ENCODE data around the gene C3orf18. TPM values are rescaled to one million over a fixed set of nuclear protein-coding genes. Genes with fewer than 3 reads are reported as not detected.

The C3orf18 gene
- total RNA-seq, 1 experiment from 2014 or later, result 7.1 TPM

DNA sequence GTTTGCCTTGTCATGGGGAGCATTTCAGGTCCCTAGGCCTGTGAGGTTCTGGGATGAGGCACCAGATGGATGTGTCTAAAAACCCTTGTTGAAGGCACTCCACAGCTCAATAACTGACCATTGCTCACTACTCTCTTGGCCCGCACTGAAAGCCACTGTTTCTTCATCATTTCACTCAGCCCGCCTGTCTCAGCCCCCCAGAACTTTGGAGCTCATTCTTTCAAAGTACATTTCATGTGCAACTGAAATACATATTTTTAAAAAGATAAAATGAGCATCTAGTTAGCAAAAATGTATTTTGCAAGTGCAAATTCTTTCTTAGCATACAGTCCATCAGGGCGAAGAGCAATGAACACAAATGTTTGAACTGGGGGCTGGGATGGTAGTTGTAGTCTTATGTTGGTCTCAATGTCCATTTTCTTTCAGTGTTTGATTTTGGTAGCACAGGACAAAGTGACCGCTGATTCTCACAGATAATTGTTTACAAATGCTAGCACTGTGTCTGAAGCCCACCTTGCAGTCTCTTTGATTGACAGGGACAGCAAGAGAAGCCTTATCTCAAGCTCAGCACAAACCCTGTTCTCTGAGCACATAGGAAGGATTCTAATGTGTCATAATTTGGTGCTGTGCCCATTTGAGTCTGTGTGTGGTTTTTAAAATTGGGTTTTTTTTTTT lies 21.3 kb upstream of the C3orf18 start:
- H3K4ac ChIP-seq (ENCODE audit: low read depth, low read length), result no peak overlapping the region
- no peak overlapping the region for H3K9ac ChIP-seq (ENCODE audit: extremely low read depth, insufficient read length, low read length)
- H2AFZ ChIP-seq (ENCODE audit: low read length), result no peak overlapping the region
- H2AK5ac ChIP-seq (ENCODE audit: insufficient read length, low read length), result no peak overlapping the region
- TF ChIP-seq, protein P1, sequence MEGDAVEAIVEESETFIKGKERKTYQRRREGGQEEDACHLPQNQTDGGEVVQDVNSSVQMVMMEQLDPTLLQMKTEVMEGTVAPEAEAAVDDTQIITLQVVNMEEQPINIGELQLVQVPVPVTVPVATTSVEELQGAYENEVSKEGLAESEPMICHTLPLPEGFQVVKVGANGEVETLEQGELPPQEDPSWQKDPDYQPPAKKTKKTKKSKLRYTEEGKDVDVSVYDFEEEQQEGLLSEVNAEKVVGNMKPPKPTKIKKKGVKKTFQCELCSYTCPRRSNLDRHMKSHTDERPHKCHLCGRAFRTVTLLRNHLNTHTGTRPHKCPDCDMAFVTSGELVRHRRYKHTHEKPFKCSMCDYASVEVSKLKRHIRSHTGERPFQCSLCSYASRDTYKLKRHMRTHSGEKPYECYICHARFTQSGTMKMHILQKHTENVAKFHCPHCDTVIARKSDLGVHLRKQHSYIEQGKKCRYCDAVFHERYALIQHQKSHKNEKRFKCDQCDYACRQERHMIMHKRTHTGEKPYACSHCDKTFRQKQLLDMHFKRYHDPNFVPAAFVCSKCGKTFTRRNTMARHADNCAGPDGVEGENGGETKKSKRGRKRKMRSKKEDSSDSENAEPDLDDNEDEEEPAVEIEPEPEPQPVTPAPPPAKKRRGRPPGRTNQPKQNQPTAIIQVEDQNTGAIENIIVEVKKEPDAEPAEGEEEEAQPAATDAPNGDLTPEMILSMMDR (conservative IDR thresholded peaks at IDR 0.05), result no peak
- no peak overlapping the region for H3K56ac ChIP-seq (ENCODE audit: insufficient read length, low read depth, low read length)
- H4K20me1 ChIP-seq (ENCODE audit: control insufficient read depth, insufficient read depth, insufficient read length), result no peaks in the 10 kb centered on the region
- H3K18ac ChIP-seq (ENCODE audit: insufficient read length, low read depth, low read length), result no peak overlapping the region
- Mint-ChIP-seq H3K9me3 (no peaks in the 10 kb centered on the region), H3K27me3 (ENCODE audit: low read depth) (peaks cover 14% of the 10 kb centered on the region), H3K27ac (no peak overlapping the region), H3K4me1 (peaks cover 0 to 6% of the 10 kb centered on the region in 2 experiments; a peak in 3 of 4 replicates), H3K4me3 (no peak overlapping the region), H3K36me3 (ENCODE audit: insufficient read depth in 1 of 3, low read depth in 3 of 3) (peaks cover 0 to 7% (median 0%) of the 10 kb centered on the region in 3 experiments; a peak in 1 of 7 replicates)
- H2BK20ac ChIP-seq (ENCODE audit: low read depth, low read length, poor library complexity, severe bottlenecking), result no peak overlapping the region
- no peaks in the 10 kb centered on the region for H3K27me3 ChIP-seq (ENCODE audit: insufficient read depth, low read length)
- no peak overlapping the region for H2BK120ac ChIP-seq (ENCODE audit: low read depth, low read length, poor library complexity, severe bottlenecking)
- no peak overlapping the region for H2BK12ac ChIP-seq (ENCODE audit: insufficient read length, low read depth, low read length)
- H3T11ph ChIP-seq (ENCODE audit: low read length), result no peak overlapping the region
- H3K79me1 ChIP-seq (ENCODE audit: insufficient read depth, low read depth, low read length, poor library complexity, severe bottlenecking), result no peaks in the 10 kb centered on the region
- DNase-seq, result no peak
- H4K5ac ChIP-seq (ENCODE audit: insufficient read length, low read depth, low read length), result no peak overlapping the region
- no peak overlapping the region for H3K4me2 ChIP-seq (ENCODE audit: insufficient read depth, insufficient read length, low read length)
- WGBS (ENCODE audit: extremely low coverage, insufficient read length, low lambda C conversion rate), result no CpG with 5 or more reads among the region's 4 CpGs
- no peaks in the 10 kb centered on the region for H3K79me2 ChIP-seq (ENCODE audit: insufficient read depth, low read length)
- H3K4me1 ChIP-seq (ENCODE audit: insufficient read depth, low read length), result no peaks in the 10 kb centered on the region
- H3K14ac ChIP-seq (ENCODE audit: insufficient read depth, low read length), result no peak overlapping the region
- no peak overlapping the region for H2BK5ac ChIP-seq (ENCODE audit: insufficient read length, low read length)
- H4K91ac ChIP-seq (ENCODE audit: insufficient read length, low read depth, low read length), result no peak overlapping the region
- H3K23ac ChIP-seq (ENCODE audit: insufficient read length, low read depth, low read length), result no peak overlapping the region
- H3K9me3 ChIP-seq (ENCODE audit: control insufficient read depth, low read depth, low read length), result no peaks in the 10 kb centered on the region
- H4K8ac ChIP-seq (replicated peaks; ENCODE audit: insufficient read length, low read depth, low read length), result no peak overlapping the region
- H3K23me2 ChIP-seq (ENCODE audit: insufficient read length, low read depth, low read length, poor library complexity, severe bottlenecking), result no peaks in the 10 kb centered on the region
- H3K27ac ChIP-seq (ENCODE audit: insufficient read length, low read depth, low read length), result no peak overlapping the region
- no peak overlapping the region for H2BK15ac ChIP-seq (ENCODE audit: low read depth, low read length)

All from H9 (cell line).